ENCODE results near the gene KLHL17.
A peak's percentile ranks its signal among the peaks of the same experiment; 100 is the strongest.
"Not testable (repeated sequence)": the region's sequence is repeated elsewhere in the genome, so short reads cannot be mapped to it uniquely, and the experiment has no call there.

Gene KLHL17

GRCh38 chr1:1003618-1004419 is 43.4 kb downstream of the KLHL17 start:
- Histone ChIP-seq H3K9ac (ENCODE audit: low read depth, low read length) (no peak overlapping the region), H3K4me1 (ENCODE audit: insufficient read depth, low read length) (peaks cover 11% of the 10 kb centered on the region), H3K27ac (ENCODE audit: low read depth, low read length) (no peak overlapping the region), H3K9me3 (ENCODE audit: insufficient read depth, low read depth, low read length) (no peaks in the 10 kb centered on the region), H3K27me3 (ENCODE audit: insufficient read depth, low read length) (peaks cover 50% of the 10 kb centered on the region), H3K4me3 (ENCODE audit: low read length) (no peak overlapping the region), H3K36me3 (ENCODE audit: insufficient read depth, low read length) (no peaks in the 10 kb centered on the region)
- WGBS: 79% methylated on average over 21 of the region's 22 CpGs

- 78% methylated on average over 7 of the region's 7 CpGs for WGBS
- H3K36me3 ChIP-seq (ENCODE audit: insufficient read depth, low read length): no peaks in the 10 kb centered on the region
These were observed 44.0 kb downstream of the KLHL17 start for GRCh38 chr1:1004420-1004779.

GRCh38 chr1:1004780-1005697 is 44.7 kb downstream of the KLHL17 start:
- peak overlapping the region; percentile 36; the same call in 1 of the 2 replicates for H3K9ac ChIP-seq (ENCODE audit: low read depth, low read length)
- no peak overlapping the region for H3K4me3 ChIP-seq (ENCODE audit: low read length)
- H3K27me3 ChIP-seq (ENCODE audit: insufficient read depth, low read length): peaks cover 38% of the 10 kb centered on the region
- H3K27ac ChIP-seq (ENCODE audit: low read depth, low read length): peak overlapping the region; percentile 46; the same call in 1 of the 2 replicates
- no peaks in the 10 kb centered on the region for H3K36me3 ChIP-seq (ENCODE audit: insufficient read depth, low read length)
- WGBS: 49% methylated on average over 21 of the region's 21 CpGs
- H3K9me3 ChIP-seq (ENCODE audit: insufficient read depth, low read depth, low read length): no peaks in the 10 kb centered on the region
- peaks cover 11% of the 10 kb centered on the region for H3K4me1 ChIP-seq (ENCODE audit: insufficient read depth, low read length)

More at GRCh38 chr1:1004420-1004779, 44.0 kb downstream of the KLHL17 start:
- Histone ChIP-seq H3K9me3 (ENCODE audit: insufficient read depth, low read depth, low read length) (no peaks in the 10 kb centered on the region), H3K4me1 (ENCODE audit: insufficient read depth, low read length) (peaks cover 11% of the 10 kb centered on the region), H3K9ac (ENCODE audit: low read depth, low read length) (no peak overlapping the region), H3K4me3 (ENCODE audit: low read length) (no peak overlapping the region), H3K27me3 (ENCODE audit: insufficient read depth, low read length) (peaks cover 44% of the 10 kb centered on the region), H3K27ac (ENCODE audit: low read depth, low read length) (no peak overlapping the region)

GRCh38 chr1:1005774-1006304 is 45.5 kb downstream of the KLHL17 start:
- Histone ChIP-seq H3K9ac (ENCODE audit: low read depth, low read length) (no peak overlapping the region), H3K36me3 (ENCODE audit: insufficient read depth, low read length) (no peaks in the 10 kb centered on the region), H3K4me1 (ENCODE audit: insufficient read depth, low read length) (peaks cover 11% of the 10 kb centered on the region), H3K4me3 (ENCODE audit: low read length) (no peak overlapping the region), H3K27me3 (ENCODE audit: insufficient read depth, low read length) (peaks cover 30% of the 10 kb centered on the region), H3K9me3 (ENCODE audit: insufficient read depth, low read depth, low read length) (no peaks in the 10 kb centered on the region), H3K27ac (ENCODE audit: low read depth, low read length) (no peak overlapping the region)
- 75% methylated on average over 23 of the region's 23 CpGs for WGBS

- H3K4me3 ChIP-seq (ENCODE audit: low read length): no peak overlapping the region
- H3K27me3 ChIP-seq (ENCODE audit: insufficient read depth, low read length): peaks cover 23% of the 10 kb centered on the region
- H3K9ac ChIP-seq (ENCODE audit: low read depth, low read length): no peak overlapping the region
- 86% methylated on average over 37 of the region's 37 CpGs for WGBS
- H3K9me3 ChIP-seq (ENCODE audit: insufficient read depth, low read depth, low read length): no peaks in the 10 kb centered on the region
- no peak overlapping the region for H3K27ac ChIP-seq (ENCODE audit: low read depth, low read length)
- H3K4me1 ChIP-seq (ENCODE audit: insufficient read depth, low read length): peaks cover 11% of the 10 kb centered on the region
- H3K36me3 ChIP-seq (ENCODE audit: insufficient read depth, low read length): no peaks in the 10 kb centered on the region
These were observed 46.1 kb downstream of the KLHL17 start for GRCh38 chr1:1006305-1007159.

- not testable (repeated sequence) for H3K27me3 ChIP-seq (ENCODE audit: insufficient read depth, low read length)
- 93% methylated on average over 6 of the region's 8 CpGs for WGBS
These were observed 49.7 kb downstream of the KLHL17 start for GRCh38 chr1:1010131-1010530.

GRCh38 chr1:1011396-1011949 is 51.1 kb downstream of the KLHL17 start:
- Histone ChIP-seq H3K4me3 (ENCODE audit: low read length) (no peak overlapping the region), H3K27me3 (ENCODE audit: insufficient read depth, low read length) (peaks cover 9% of the 10 kb centered on the region), H3K9me3 (ENCODE audit: insufficient read depth, low read depth, low read length) (no peaks in the 10 kb centered on the region), H3K27ac (ENCODE audit: low read depth, low read length) (no peak overlapping the region), H3K36me3 (ENCODE audit: insufficient read depth, low read length) (no peaks in the 10 kb centered on the region), H3K9ac (ENCODE audit: low read depth, low read length) (no peak overlapping the region), H3K4me1 (ENCODE audit: insufficient read depth, low read length) (peaks cover 8% of the 10 kb centered on the region)
- WGBS: 84% methylated on average over 14 of the region's 14 CpGs

More at GRCh38 chr1:1010131-1010530, 49.7 kb downstream of the KLHL17 start:
- H3K4me3 ChIP-seq (ENCODE audit: low read length); H3K36me3 ChIP-seq (ENCODE audit: insufficient read depth, low read length); H3K9ac ChIP-seq (ENCODE audit: low read depth, low read length); H3K27ac ChIP-seq (ENCODE audit: low read depth, low read length); H3K9me3 ChIP-seq (ENCODE audit: insufficient read depth, low read depth, low read length): not testable (repeated sequence)
- H3K4me1 ChIP-seq (ENCODE audit: insufficient read depth, low read length): peaks cover 11% of the 10 kb centered on the region

- WGBS: 82% methylated on average over 13 of the region's 13 CpGs
- H3K4me3 ChIP-seq (ENCODE audit: low read length): peak overlapping the region; percentile 69
- peak overlapping the region; percentile 83; the same call in 1 of the 2 replicates for H3K27ac ChIP-seq (ENCODE audit: low read depth, low read length)
These were observed 52.3 kb downstream of the KLHL17 start for GRCh38 chr1:1012736-1013104.

GRCh38 chr1:1013105-1013921 is 52.9 kb downstream of the KLHL17 start, which contains the start of gene ISG15:
Gene ISG15 (plus strand): TSS chr1:1013497. CDS start chr1:1013574, 77 bp downstream.
- WGBS: 6% methylated on average over 30 of the region's 30 CpGs
- Histone ChIP-seq H3K4me3 (ENCODE audit: low read length) (peak within 1 kb of the TSS; percentile 69), H3K27me3 (ENCODE audit: insufficient read depth, low read length) (peaks cover 9% of the 10 kb centered on the region), H3K27ac (ENCODE audit: low read depth, low read length) (peak within 1 kb of the TSS; percentile 83; the same call in 1 of the 2 replicates), H3K9ac (ENCODE audit: low read depth, low read length) (peak within 1 kb of the TSS; percentile 60), H3K4me1 (ENCODE audit: insufficient read depth, low read length) (peaks cover 8% of the 10 kb centered on the region), H3K36me3 (ENCODE audit: insufficient read depth, low read length) (no peaks in the 10 kb centered on the region), H3K9me3 (ENCODE audit: insufficient read depth, low read depth, low read length) (no peaks in the 10 kb centered on the region)

More at GRCh38 chr1:1012736-1013104, 52.3 kb downstream of the KLHL17 start:
- not testable (repeated sequence) for H3K36me3 ChIP-seq (ENCODE audit: insufficient read depth, low read length); H3K27me3 ChIP-seq (ENCODE audit: insufficient read depth, low read length); H3K4me1 ChIP-seq (ENCODE audit: insufficient read depth, low read length); H3K9me3 ChIP-seq (ENCODE audit: insufficient read depth, low read depth, low read length)
- H3K9ac ChIP-seq (ENCODE audit: low read depth, low read length): peak overlapping the region; percentile 40; the same call in 1 of the 2 replicates
